Neural cell (in vitro differentiated cells): ENCODE data around the gene SIX5. TPM values are rescaled to one million over a fixed set of nuclear protein-coding genes. Genes with fewer than 3 reads are reported as not detected.
"Not testable (repeated sequence)": the region's sequence is repeated elsewhere in the genome, so short reads cannot be mapped to it uniquely, and the experiment has no call there.

Experiments
- H2AFZ ChIP-seq: fragments of 200-600, 300-800 bp; sonication (generic), shearing (Covaris generic); 2 replicates; pipeline ENCODE4 v1.6.0; 2014; ENCODE audit warnings: low read depth, mild to moderate bottlenecking, antibody characterized with exemption, low read length, moderate library complexity
- H3F3A ChIP-seq: fragments of 200-600 bp; shearing (Covaris generic); 2 replicates; pipeline ENCODE4 v1.6.1; 2016; ENCODE audit warnings: mild to moderate bottlenecking, moderate library complexity, mixed read lengths, antibody characterized with exemption, low read length; ENCODE audit not compliant: insufficient read depth, poor library complexity, severe bottlenecking
- H3K27ac ChIP-seq: fragments of 200-600, 300-800 bp; sonication (generic), shearing (Covaris generic); 2 replicates; pipeline ENCODE4 v1.5.1; 2014; ENCODE audit warnings: mild to moderate bottlenecking, low read length, moderate library complexity
- H3K27me3 ChIP-seq: fragments of 300-800, 200-600 bp; sonication (generic), shearing (Covaris generic); 2 replicates; pipeline ENCODE4 v1.6.0; 2014; ENCODE audit warnings: mild to moderate bottlenecking, low read depth, low read length, moderate library complexity; ENCODE audit not compliant: insufficient read depth
- H3K36me3 ChIP-seq: fragments of 300-800, 200-600 bp; sonication (generic), shearing (Covaris generic); 2 replicates; pipeline ENCODE4 v1.5.1; 2014; ENCODE audit warnings: mild to moderate bottlenecking, antibody characterized with exemption, low read length, moderate library complexity; ENCODE audit not compliant: insufficient read depth
- H3K4me2 ChIP-seq: fragments of 300-800, 200-600 bp; sonication (generic), shearing (Covaris generic); 2 replicates; pipeline ENCODE4 v1.6.0; 2014; ENCODE audit warnings: mild to moderate bottlenecking, low read length
- H3K4me3 ChIP-seq: fragments of 300-800, 200-600 bp; sonication (generic), shearing (Covaris generic); 2 replicates; pipeline ENCODE4 v1.5.1; 2014; ENCODE audit warnings: mild to moderate bottlenecking, low read length, moderate library complexity
- H3K79me2 ChIP-seq: fragments of 200-600 bp; shearing (Covaris generic); replicated peaks from 2 replicates; pipeline ENCODE4 v1.6.0; 2014; ENCODE audit warnings: mild to moderate bottlenecking, low read length, moderate library complexity; ENCODE audit not compliant: insufficient read depth
- H3K9ac ChIP-seq: fragments of 300-800, 200-600 bp; sonication (generic), shearing (Covaris generic); 2 replicates; pipeline ENCODE4 v1.6.1; 2016; ENCODE audit warnings: mild to moderate bottlenecking, low read length, mixed read lengths
- H3K9me2 ChIP-seq: fragments of 200-600 bp; shearing (Covaris generic); 2 replicates; pipeline ENCODE4 v1.6.1; 2016; ENCODE audit warnings: mild to moderate bottlenecking, low read length, mixed read lengths; ENCODE audit not compliant: insufficient read depth
- H3K9me3 ChIP-seq: fragments of 200-600, 300-800 bp; sonication (generic), shearing (Covaris generic); 2 replicates; pipeline ENCODE4 v1.6.1; 2016; ENCODE audit warnings: mild to moderate bottlenecking, mixed run types, low read length, moderate library complexity, mixed read lengths
- H4K20me1 ChIP-seq: fragments of 200-600 bp; shearing (Covaris generic); 2 replicates; pipeline ENCODE4 v1.6.1; 2016; ENCODE audit warnings: mild to moderate bottlenecking, mixed run types; ENCODE audit not compliant: insufficient read depth
- CTCF ChIP-seq: fragments of 450-650 bp; IDR thresholded peaks from 2 replicates; pipeline ENCODE4 v1.5.1; 2014; ENCODE audit warnings: antibody characterized with exemption, mild to moderate bottlenecking, moderate library complexity; ENCODE audit not compliant: poor library complexity, severe bottlenecking
- EP300 ChIP-seq: fragments of 450-650 bp; conservative IDR thresholded peaks from 2 replicates; pipeline ENCODE4 v1.6.1; 2014; ENCODE audit warnings: antibody characterized with exemption, mild to moderate bottlenecking, moderate library complexity; ENCODE audit not compliant: poor library complexity, severe bottlenecking
- EZH2 ChIP-seq: fragments of 200-600, 300-800 bp; shearing (Covaris generic), sonication (generic); IDR thresholded peaks from 2 replicates; pipeline ENCODE4 v1.6.1; 2014; ENCODE audit warnings: antibody characterized with exemption, low read length, borderline replicate concordance, mild to moderate bottlenecking; ENCODE audit not compliant: insufficient read depth, poor library complexity, severe bottlenecking
- MXI1 ChIP-seq: fragments of 450-650 bp; conservative IDR thresholded peaks from 2 replicates; pipeline ENCODE4 v1.6.1; 2014; ENCODE audit warnings: antibody characterized with exemption, mild to moderate bottlenecking; ENCODE audit not compliant: poor library complexity, severe bottlenecking
- POLR2AphosphoS5 ChIP-seq: IDR thresholded peaks from 2 replicates; pipeline ENCODE4 v1.6.1; 2012
- RAD21 ChIP-seq: fragments of 450-650 bp; conservative IDR thresholded peaks from 2 replicates; pipeline ENCODE4 v1.6.1; 2014; ENCODE audit warnings: antibody characterized with exemption, mild to moderate bottlenecking, moderate library complexity
- REST ChIP-seq: IDR thresholded peaks from 2 replicates; pipeline ENCODE4 v1.6.1; 2012; ENCODE audit warnings: borderline replicate concordance
- SMC3 ChIP-seq: fragments of 450-650 bp; conservative IDR thresholded peaks from 2 replicates; pipeline ENCODE4 v1.6.1; 2014; ENCODE audit warnings: antibody characterized with exemption, mild to moderate bottlenecking, moderate library complexity; ENCODE audit not compliant: poor library complexity
- TAF1 ChIP-seq: IDR thresholded peaks from 2 replicates; pipeline ENCODE4 v1.6.1; 2012; ENCODE audit warnings: low read depth
- polyA plus RNA-seq: library from polyadenylated mRNA; depleted of rRNA; stranded (reverse); fragments of >200 nt; gene quantifications from 2 replicates; pipeline ENCODE4 v1.2.3, GENCODE V29; 2014

Gene SIX5
- polyA plus RNA-seq, 1 donor from 2014 or later, result not detected

- Histone ChIP-seq H3K9me2 (no peaks in the 10 kb centered on the region), H3K4me2 (no peak overlapping the region)
- TF ChIP-seq MXI1 (no peak), SMC3 (no peak), TAF1 (no peak), POLR2AphosphoS5 (no peak), REST (no peak), EP300 (no peak), CTCF (no peak), RAD21 (no peak), EZH2 (no peak)
These were observed 32.6 kb upstream of the SIX5 start for GRCh38 chr19:45801603-45802175.

GRCh38 chr19:45800070-45800553 lies 31.1 kb upstream of the SIX5 start:
- no peak overlapping the region for H3K4me2 ChIP-seq
- no peaks in the 10 kb centered on the region for H3K9me3 ChIP-seq
- H2AFZ ChIP-seq, result no peak overlapping the region
- no peak overlapping the region for H3K27ac ChIP-seq
- no peaks in the 10 kb centered on the region for H4K20me1 ChIP-seq
- no peaks in the 10 kb centered on the region for H3F3A ChIP-seq
- H3K4me3 ChIP-seq, result no peak overlapping the region
- no peaks in the 10 kb centered on the region for H3K79me2 ChIP-seq
- no peaks in the 10 kb centered on the region for H3K36me3 ChIP-seq
- TF ChIP-seq REST (no peak), POLR2AphosphoS5 (no peak), EZH2 (no peak)
- H3K9ac ChIP-seq, result no peak overlapping the region
- no peaks in the 10 kb centered on the region for H3K9me2 ChIP-seq
- H3K27me3 ChIP-seq, result no peaks in the 10 kb centered on the region

More at GRCh38 chr19:45801603-45802175, 32.6 kb upstream of the SIX5 start:
- Histone ChIP-seq H3K9me3 (no peaks in the 10 kb centered on the region), H3K27ac (no peak overlapping the region), H2AFZ (no peak overlapping the region), H3K79me2 (no peaks in the 10 kb centered on the region), H3K9ac (no peak overlapping the region), H3K36me3 (no peaks in the 10 kb centered on the region), H3K4me3 (no peak overlapping the region), H3K27me3 (no peaks in the 10 kb centered on the region), H3F3A (no peaks in the 10 kb centered on the region), H4K20me1 (no peaks in the 10 kb centered on the region)

GRCh38 chr19:45799541-45799940 lies 30.5 kb upstream of the SIX5 start:
- H3K4me2 ChIP-seq, H3K27ac ChIP-seq, H3F3A ChIP-seq, H3K79me2 ChIP-seq, H3K9me3 ChIP-seq, H2AFZ ChIP-seq, H3K9me2 ChIP-seq, H3K27me3 ChIP-seq, H3K9ac ChIP-seq, H3K4me3 ChIP-seq, H4K20me1 ChIP-seq, H3K36me3 ChIP-seq: not testable (repeated sequence)
